SK-N-SH treated with all-trans-retinoic acid at 6 μM for 48 hours (cell line): Measurements from ENCODE around the gene BOK.

Source experiments
- ATAC-seq: fragments of 200-7000 bp; cut with Tn5 transposase; 3 replicates; pipeline ENCODE4 v1.9.1; 2020; ENCODE audit warnings: mild to moderate bottlenecking, moderate library complexity
- ARNTL ChIP-seq: fragments of 450-650 bp; formaldehyde crosslinking; IDR thresholded peaks from 2 replicates; pipeline ENCODE4 v1.5.0; 2020; ENCODE audit warnings: low read depth, mild to moderate bottlenecking, moderate library complexity, borderline replicate concordance
- CSDC2 ChIP-seq: fragments of 250-450 bp; sonication (Bioruptor Pico); IDR thresholded peaks from 2 replicates; pipeline ENCODE4 v1.5.0; 2020; ENCODE audit warnings: mild to moderate bottlenecking, moderate library complexity
- ESRRG ChIP-seq: fragments of 250-450 bp; sonication (Bioruptor Pico); IDR thresholded peaks from 2 replicates; pipeline ENCODE4 v1.6.1; 2021; ENCODE audit warnings: mild to moderate bottlenecking
- GLIS3 ChIP-seq: fragments of 250-450 bp; sonication (Bioruptor Pico); IDR thresholded peaks from 2 replicates; pipeline ENCODE4 v1.5.0; 2020; ENCODE audit warnings: mild to moderate bottlenecking, moderate library complexity
- ISL1 ChIP-seq: fragments of 250-450 bp; sonication (Bioruptor Pico); IDR thresholded peaks from 2 replicates; pipeline ENCODE4 v2.1.2; 2022; ENCODE audit warnings: mild to moderate bottlenecking, moderate library complexity
- OSR1 ChIP-seq: fragments of 250-450 bp; sonication (Bioruptor Pico); IDR thresholded peaks from 2 replicates; pipeline ENCODE4 v1.8.0; 2022; ENCODE audit warnings: moderate library complexity, mild to moderate bottlenecking, inconsistent platforms
- PPARA ChIP-seq: fragments of 250-450 bp; sonication (Bioruptor Pico); IDR thresholded peaks from 2 replicates; pipeline ENCODE4 v1.5.0; 2020; ENCODE audit warnings: mild to moderate bottlenecking, borderline replicate concordance
- SNAI2 ChIP-seq: fragments of 250-450 bp; sonication (Bioruptor Pico); IDR thresholded peaks from 2 replicates; pipeline ENCODE4 v1.5.0; 2020; ENCODE audit warnings: mild to moderate bottlenecking, moderate library complexity
- TCF4 ChIP-seq: fragments of 250-450 bp; sonication (Bioruptor Pico); IDR thresholded peaks from 2 replicates; pipeline ENCODE4 v1.8.0; 2021; ENCODE audit warnings: mild to moderate bottlenecking, moderate library complexity, borderline replicate concordance
- TOX ChIP-seq: fragments of 250-450 bp; sonication (Bioruptor Pico); IDR thresholded peaks from 2 replicates; pipeline ENCODE4 v1.8.0; 2021; ENCODE audit warnings: mild to moderate bottlenecking, moderate library complexity, borderline replicate concordance
- TSHZ2 ChIP-seq: fragments of 250-450 bp; sonication (Bioruptor Pico); IDR thresholded peaks from 2 replicates; pipeline ENCODE4 v1.5.0; 2020; ENCODE audit warnings: mild to moderate bottlenecking, moderate library complexity
- ZC3H10 ChIP-seq: fragments of 250-450 bp; sonication (Bioruptor Pico); IDR thresholded peaks from 2 replicates; pipeline ENCODE4 v1.5.1; 2021; ENCODE audit warnings: mild to moderate bottlenecking, moderate library complexity
- ZFP3 ChIP-seq: fragments of 250-450 bp; sonication (Bioruptor Pico); IDR thresholded peaks from 2 replicates; pipeline ENCODE4 v1.5.0; 2020; ENCODE audit warnings: mild to moderate bottlenecking, moderate library complexity
- ZFP30 ChIP-seq: fragments of 450-650 bp; formaldehyde crosslinking; IDR thresholded peaks from 2 replicates; pipeline ENCODE4 v1.5.0; 2022; ENCODE audit warnings: mild to moderate bottlenecking, moderate library complexity
- ZNF565 ChIP-seq: fragments of 450-650 bp; formaldehyde crosslinking; conservative IDR thresholded peaks from 2 replicates; pipeline ENCODE4 v1.5.0; 2020; ENCODE audit warnings: low read depth, mild to moderate bottlenecking, moderate library complexity
- ZNF70 ChIP-seq: fragments of 450-650 bp; formaldehyde crosslinking; IDR thresholded peaks from 2 replicates; pipeline ENCODE4 v1.5.0; 2020; ENCODE audit warnings: mild to moderate bottlenecking, moderate library complexity
- ZNF8 ChIP-seq: fragments of 450-650 bp; formaldehyde crosslinking; IDR thresholded peaks from 2 replicates; pipeline ENCODE4 v1.5.0; 2020; ENCODE audit warnings: mild to moderate bottlenecking, moderate library complexity
- TF ChIP-seq, protein P1 (sequence below): fragments of 250-450 bp; sonication (Bioruptor Pico); IDR thresholded peaks from 2 replicates; pipeline ENCODE4 v1.5.1; 2020; ENCODE audit warnings: low read depth, mild to moderate bottlenecking, moderate library complexity
- TF ChIP-seq, protein P2 (sequence below): fragments of 250-450 bp; sonication (Bioruptor Pico); IDR thresholded peaks from 2 replicates; pipeline ENCODE4 v1.5.1; 2021; ENCODE audit warnings: mild to moderate bottlenecking, moderate library complexity
- TF ChIP-seq, protein P3 (sequence below): fragments of 250-450 bp; sonication (Bioruptor Pico); IDR thresholded peaks from 2 replicates; pipeline ENCODE4 v1.8.0; 2021; ENCODE audit warnings: low read depth, mild to moderate bottlenecking, moderate library complexity, borderline replicate concordance

The BOK gene

GRCh38 chr2:241545523-241546473, 12.7 kb upstream of the BOK start:
- ATAC-seq: no peak

DNA sequence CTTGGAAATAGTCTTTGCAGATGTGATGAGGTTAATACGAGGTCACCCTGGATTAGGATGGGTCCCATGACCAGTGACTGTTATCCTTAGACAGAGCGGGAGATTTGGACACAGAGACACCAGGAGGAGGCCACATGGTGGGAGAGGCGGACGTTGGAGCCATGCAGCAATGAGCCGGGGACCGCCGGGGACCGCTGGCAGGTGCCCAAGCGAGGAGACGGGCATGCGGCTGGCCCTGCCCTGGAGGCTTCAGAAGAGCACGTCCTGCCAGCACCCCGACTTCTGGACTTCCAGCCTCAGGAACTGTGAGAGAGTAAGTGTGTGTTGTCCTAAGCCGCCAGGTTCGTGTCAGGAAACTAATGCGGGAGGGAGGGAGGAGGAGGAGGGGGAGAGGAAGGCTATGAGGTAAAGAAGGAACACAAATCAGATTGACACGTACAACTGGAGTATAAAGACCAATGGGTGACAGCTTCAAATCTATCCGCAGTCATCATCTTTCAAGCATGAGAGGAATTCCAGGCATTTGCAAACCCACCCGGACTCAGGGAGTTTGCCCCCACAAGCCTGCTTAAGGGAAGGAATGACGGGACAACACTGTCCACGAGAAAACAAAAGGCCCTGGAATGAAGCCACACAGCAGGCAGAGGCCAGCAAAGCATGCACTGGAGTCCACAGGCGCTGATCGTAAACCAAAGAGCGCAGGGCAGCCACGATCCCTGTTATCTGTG, 11.6 kb upstream of the BOK start:
- ATAC-seq: peak; percentile 53
- TF ChIP-seq ZFP3 (CRISPR knock-in tag) (0 out of 2 replicates have a peak, but pooled peaks have one; percentile 47), TOX (CRISPR knock-in tag) (no peak)
- TF ChIP-seq, protein P1, sequence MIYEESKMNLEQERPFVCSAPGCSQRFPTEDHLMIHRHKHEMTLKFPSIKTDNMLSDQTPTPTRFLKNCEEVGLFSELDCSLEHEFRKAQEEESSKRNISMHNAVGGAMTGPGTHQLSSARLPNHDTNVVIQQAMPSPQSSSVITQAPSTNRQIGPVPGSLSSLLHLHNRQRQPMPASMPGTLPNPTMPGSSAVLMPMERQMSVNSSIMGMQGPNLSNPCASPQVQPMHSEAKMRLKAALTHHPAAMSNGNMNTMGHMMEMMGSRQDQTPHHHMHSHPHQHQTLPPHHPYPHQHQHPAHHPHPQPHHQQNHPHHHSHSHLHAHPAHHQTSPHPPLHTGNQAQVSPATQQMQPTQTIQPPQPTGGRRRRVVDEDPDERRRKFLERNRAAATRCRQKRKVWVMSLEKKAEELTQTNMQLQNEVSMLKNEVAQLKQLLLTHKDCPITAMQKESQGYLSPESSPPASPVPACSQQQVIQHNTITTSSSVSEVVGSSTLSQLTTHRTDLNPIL (CRISPR knock-in tag): no peak

More at GRCh38 chr2:241545523-241546473, 12.7 kb upstream of the BOK start:
- TF ChIP-seq TSHZ2 (CRISPR knock-in tag) (no peak), ARNTL (CRISPR knock-in tag) (no peak), OSR1 (no peak), PPARA (CRISPR knock-in tag) (no peak), ZNF565 (CRISPR knock-in tag) (no peak), CSDC2 (CRISPR knock-in tag) (no peak), SNAI2 (no peak), ESRRG (CRISPR knock-in tag) (no peak), ZFP30 (CRISPR knock-in tag) (no peak), GLIS3 (CRISPR knock-in tag) (no peak), TCF4 (no peak), ZC3H10 (CRISPR knock-in tag) (no peak)
- TF ChIP-seq, protein P1 (CRISPR knock-in tag): no peak
- TF ChIP-seq, protein P2, sequence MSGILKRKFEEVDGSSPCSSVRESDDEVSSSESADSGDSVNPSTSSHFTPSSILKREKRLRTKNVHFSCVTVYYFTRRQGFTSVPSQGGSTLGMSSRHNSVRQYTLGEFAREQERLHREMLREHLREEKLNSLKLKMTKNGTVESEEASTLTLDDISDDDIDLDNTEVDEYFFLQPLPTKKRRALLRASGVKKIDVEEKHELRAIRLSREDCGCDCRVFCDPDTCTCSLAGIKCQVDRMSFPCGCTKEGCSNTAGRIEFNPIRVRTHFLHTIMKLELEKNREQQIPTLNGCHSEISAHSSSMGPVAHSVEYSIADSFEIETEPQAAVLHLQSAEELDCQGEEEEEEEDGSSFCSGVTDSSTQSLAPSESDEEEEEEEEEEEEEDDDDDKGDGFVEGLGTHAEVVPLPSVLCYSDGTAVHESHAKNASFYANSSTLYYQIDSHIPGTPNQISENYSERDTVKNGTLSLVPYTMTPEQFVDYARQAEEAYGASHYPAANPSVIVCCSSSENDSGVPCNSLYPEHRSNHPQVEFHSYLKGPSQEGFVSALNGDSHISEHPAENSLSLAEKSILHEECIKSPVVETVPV (CRISPR knock-in tag): no peak
- TF ChIP-seq, protein P3, sequence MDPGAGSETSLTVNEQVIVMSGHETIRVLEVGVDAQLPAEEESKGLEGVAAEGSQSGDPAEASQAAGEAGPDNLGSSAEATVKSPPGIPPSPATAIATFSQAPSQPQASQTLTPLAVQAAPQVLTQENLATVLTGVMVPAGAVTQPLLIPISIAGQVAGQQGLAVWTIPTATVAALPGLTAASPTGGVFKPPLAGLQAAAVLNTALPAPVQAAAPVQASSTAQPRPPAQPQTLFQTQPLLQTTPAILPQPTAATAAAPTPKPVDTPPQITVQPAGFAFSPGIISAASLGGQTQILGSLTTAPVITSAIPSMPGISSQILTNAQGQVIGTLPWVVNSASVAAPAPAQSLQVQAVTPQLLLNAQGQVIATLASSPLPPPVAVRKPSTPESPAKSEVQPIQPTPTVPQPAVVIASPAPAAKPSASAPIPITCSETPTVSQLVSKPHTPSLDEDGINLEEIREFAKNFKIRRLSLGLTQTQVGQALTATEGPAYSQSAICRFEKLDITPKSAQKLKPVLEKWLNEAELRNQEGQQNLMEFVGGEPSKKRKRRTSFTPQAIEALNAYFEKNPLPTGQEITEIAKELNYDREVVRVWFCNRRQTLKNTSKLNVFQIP (CRISPR knock-in tag): no peak

DNA sequence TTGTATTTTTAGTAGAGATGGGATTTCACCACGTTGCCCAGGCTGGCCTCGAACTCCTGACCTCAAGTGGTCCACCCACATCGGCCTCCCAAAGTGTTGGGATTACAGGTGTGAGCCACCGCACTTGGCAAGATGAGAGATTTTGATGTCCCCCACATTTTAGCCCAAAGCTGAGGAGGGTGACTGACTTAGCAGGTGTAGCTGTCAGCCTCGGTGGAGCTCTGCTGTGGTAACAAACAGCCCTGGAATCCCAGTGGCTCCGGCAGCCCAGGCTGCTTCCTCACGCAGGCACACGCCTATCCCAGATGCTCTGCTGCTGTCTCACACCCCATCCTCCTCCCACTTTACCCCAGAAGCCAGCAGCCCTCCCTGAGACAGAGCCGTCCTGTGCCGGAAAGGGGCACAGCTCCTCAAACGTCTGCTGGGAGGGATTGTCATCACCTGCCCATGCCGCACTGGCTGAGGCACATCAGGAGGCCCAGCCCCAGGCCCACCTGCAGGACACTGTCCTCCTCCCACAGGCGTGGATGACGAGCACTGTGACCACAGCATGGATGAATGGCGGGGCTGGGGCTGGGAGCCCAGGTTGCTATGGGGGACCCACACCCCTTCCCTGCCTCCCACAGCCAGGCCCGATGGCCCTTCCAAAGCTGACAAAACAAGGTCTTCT, 10.6 kb upstream of the BOK start:
- no peak for ATAC-seq
- no peak for TF ChIP-seq ISL1 (CRISPR knock-in tag)
- TF ChIP-seq TSHZ2 (CRISPR knock-in tag): no peak
- TF ChIP-seq ZNF8 (CRISPR knock-in tag): no peak
- no peak for TF ChIP-seq TCF4
- no peak for TF ChIP-seq ARNTL (CRISPR knock-in tag)
- TF ChIP-seq, protein P3 (CRISPR knock-in tag): no peak
- TF ChIP-seq ESRRG (CRISPR knock-in tag): no peak
- TF ChIP-seq ZNF70 (CRISPR knock-in tag): no peak
- TF ChIP-seq OSR1: no peak
- no peak for TF ChIP-seq GLIS3 (CRISPR knock-in tag)
